SK-N-SH treated with all-trans-retinoic acid at 6 μM for 48 hours (cell line): Measurements from ENCODE around the gene NINJ2.

Experiments used
- ARNTL ChIP-seq: fragments of 450-650 bp; formaldehyde crosslinking; IDR thresholded peaks from 2 replicates; pipeline ENCODE4 v1.5.0; 2020; ENCODE audit warnings: low read depth, mild to moderate bottlenecking, moderate library complexity, borderline replicate concordance
- CSDC2 ChIP-seq: fragments of 250-450 bp; sonication (Bioruptor Pico); IDR thresholded peaks from 2 replicates; pipeline ENCODE4 v1.5.0; 2020; ENCODE audit warnings: mild to moderate bottlenecking, moderate library complexity
- CSRNP3 ChIP-seq: fragments of 250-450 bp; sonication (Bioruptor Pico); IDR thresholded peaks from 2 replicates; pipeline ENCODE4 v1.5.1; 2021; ENCODE audit warnings: mild to moderate bottlenecking, moderate library complexity
- GLIS3 ChIP-seq: fragments of 250-450 bp; sonication (Bioruptor Pico); IDR thresholded peaks from 2 replicates; pipeline ENCODE4 v1.5.0; 2020; ENCODE audit warnings: mild to moderate bottlenecking, moderate library complexity
- ISL1 ChIP-seq: fragments of 250-450 bp; sonication (Bioruptor Pico); IDR thresholded peaks from 2 replicates; pipeline ENCODE4 v2.1.2; 2022; ENCODE audit warnings: mild to moderate bottlenecking, moderate library complexity
- PATZ1 ChIP-seq: fragments of 250-450 bp; sonication (Bioruptor Pico); IDR thresholded peaks from 2 replicates; pipeline ENCODE4 v1.8.0; 2020; ENCODE audit warnings: mild to moderate bottlenecking, moderate library complexity, borderline replicate concordance
- ZC3H10 ChIP-seq: fragments of 250-450 bp; sonication (Bioruptor Pico); IDR thresholded peaks from 2 replicates; pipeline ENCODE4 v1.5.1; 2021; ENCODE audit warnings: mild to moderate bottlenecking, moderate library complexity
- ZFP3 ChIP-seq: fragments of 250-450 bp; sonication (Bioruptor Pico); IDR thresholded peaks from 2 replicates; pipeline ENCODE4 v1.5.0; 2020; ENCODE audit warnings: mild to moderate bottlenecking, moderate library complexity
- ZFP30 ChIP-seq: fragments of 450-650 bp; formaldehyde crosslinking; IDR thresholded peaks from 2 replicates; pipeline ENCODE4 v1.5.0; 2022; ENCODE audit warnings: mild to moderate bottlenecking, moderate library complexity
- ZNF70 ChIP-seq: fragments of 450-650 bp; formaldehyde crosslinking; IDR thresholded peaks from 2 replicates; pipeline ENCODE4 v1.5.0; 2020; ENCODE audit warnings: mild to moderate bottlenecking, moderate library complexity

GRCh38 chr12:608921-609320 lies 54.3 kb downstream of the NINJ2 start:
- TF ChIP-seq ZFP3 (CRISPR knock-in tag) (no peak), ISL1 (CRISPR knock-in tag) (no peak), ZNF70 (CRISPR knock-in tag) (no peak), ARNTL (CRISPR knock-in tag) (no peak), ZFP30 (CRISPR knock-in tag) (no peak), CSRNP3 (no peak), PATZ1 (CRISPR knock-in tag) (no peak), CSDC2 (CRISPR knock-in tag) (no peak), GLIS3 (CRISPR knock-in tag) (no peak), ZC3H10 (CRISPR knock-in tag) (no peak)
